Activated T-helper 1 cell treated with anti-CD3 and anti-CD28 coated beads, Interleukin-2, amount 50 U/mL, for 16 hours (primary cell): ENCODE measurements around the gene SPATA31D3.
"Not testable (repeated sequence)": the region's sequence is repeated elsewhere in the genome, so short reads cannot be mapped to it uniquely, and the experiment has no call there.

Source experiments
- DNase-seq, 2 donors: peaks; one replicate each; pipeline ENCODE4 v3.0.0-alpha.2; 2020; ENCODE audit warnings: low read depth in 1 of 2, low spot score in 1 of 2

SPATA31D3 gene

DNA sequence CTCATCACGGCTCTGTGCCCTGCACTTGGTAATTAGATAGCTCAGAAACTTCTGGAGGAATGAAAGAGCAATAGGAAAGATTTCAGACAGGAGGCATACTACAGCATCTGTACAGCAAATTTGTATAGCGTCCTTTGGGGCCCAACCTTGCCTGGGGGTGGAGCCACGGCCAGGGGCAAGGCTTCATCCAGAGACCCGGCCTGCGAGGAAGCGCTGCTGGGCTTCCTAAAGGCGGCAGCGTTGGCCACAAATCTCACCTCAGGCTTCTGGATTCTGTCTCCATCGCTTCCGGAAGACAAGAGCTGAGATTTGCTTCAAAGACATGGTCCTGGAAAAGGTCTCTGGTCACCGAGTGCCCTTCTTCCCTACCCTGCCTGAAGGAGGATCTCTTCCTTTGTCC is 33.1 kb downstream of the SPATA31D3 start:
- no peak for DNase-seq

DNA sequence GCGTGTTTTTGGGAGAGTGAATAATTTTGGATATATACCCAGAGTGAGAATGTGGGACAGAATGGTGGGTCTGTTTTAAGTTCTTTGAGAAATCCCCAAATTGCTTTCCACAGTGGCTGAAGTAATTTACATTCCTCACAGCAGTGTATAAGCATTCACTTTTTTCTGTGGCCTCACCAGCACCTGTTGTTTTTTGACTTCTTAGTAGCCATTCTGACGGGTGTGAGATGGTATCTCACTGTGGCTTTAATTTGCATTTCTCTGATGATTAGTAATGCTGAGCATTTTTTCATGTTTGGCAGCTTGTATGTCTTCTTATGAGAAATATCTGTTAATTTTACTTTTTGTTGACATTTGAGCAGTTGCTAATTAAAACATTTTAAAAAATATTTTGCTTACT is 35.9 kb downstream of the SPATA31D3 start:
- no peak for DNase-seq

DNA sequence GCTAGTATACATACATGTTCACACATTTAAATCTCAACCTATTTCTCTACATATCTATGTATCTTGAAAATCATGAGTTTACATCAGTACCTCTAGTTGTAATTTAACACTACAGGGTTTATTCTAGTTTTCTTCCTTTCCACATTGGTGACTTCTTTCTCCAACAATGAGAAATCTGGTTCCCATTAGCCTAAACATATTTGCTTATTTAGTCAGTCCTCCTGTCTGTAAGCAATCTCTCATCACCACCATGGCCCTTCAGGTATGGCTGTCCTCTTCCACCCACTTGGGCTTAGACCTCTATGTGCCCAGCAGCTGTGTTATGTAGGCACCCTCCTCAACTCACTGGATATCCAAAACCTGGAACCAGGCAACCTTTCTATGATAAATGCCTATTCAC is 37.3 kb downstream of the SPATA31D3 start:
- no peak for DNase-seq

DNA sequence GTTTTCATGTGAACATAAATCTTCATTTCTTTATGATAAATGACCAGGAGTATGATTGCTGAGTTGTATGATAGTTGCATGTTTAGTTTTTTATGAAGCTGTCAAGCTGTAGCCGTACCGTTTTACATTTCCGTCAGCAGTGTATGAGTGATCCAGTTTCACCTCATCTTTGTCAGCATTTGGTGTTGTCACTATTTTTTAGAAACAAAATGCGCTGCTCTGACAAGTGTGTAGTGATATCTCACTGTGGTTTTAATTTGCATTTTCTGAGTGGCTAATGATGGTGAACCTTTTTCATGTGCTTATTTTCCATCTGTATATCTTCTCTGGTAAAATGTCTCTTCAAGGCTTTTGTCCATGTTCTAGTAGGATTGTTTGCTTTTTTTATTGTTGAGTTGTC is 38.6 kb downstream of the SPATA31D3 start:
- no peak for DNase-seq

DNA sequence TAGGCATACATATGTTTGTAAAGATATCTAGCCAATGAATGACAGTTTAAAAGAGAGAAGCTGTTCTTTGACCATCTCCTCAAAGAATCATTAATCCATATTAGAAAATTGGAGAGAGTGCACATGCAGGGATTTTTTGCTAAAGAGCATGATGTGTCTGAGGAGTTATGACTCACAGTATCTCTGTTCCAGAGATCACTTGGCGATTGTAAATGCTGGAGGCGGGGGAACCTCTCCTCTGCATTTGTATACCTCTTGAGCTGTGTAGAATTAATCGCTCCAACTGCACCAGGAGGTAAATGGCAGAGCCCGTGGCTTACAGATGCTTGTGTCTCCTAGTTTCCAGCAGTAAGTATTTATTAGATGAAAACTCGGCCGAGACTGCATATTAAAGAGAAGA is 41.6 kb downstream of the SPATA31D3 start:
- DNase-seq: no peak

DNA sequence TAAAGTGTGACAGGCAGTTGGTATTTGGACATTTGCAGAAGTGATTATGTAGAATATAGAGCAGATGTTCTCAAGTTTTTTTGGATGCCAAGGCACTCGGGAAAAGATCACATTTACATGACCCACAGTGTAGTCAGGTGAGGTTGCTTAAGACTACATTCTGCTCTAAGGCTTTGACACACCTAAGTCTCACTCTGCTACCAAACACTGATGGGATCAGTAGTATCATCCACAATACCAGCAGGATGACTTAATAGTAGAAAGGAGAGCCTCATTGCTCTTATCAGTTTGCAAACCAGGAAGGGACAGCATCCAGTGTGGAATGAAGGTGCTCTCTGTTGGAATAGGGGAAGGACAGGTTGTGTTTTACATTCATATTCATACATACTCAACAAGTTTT is 42.8 kb downstream of the SPATA31D3 start:
- no peak for DNase-seq

DNA sequence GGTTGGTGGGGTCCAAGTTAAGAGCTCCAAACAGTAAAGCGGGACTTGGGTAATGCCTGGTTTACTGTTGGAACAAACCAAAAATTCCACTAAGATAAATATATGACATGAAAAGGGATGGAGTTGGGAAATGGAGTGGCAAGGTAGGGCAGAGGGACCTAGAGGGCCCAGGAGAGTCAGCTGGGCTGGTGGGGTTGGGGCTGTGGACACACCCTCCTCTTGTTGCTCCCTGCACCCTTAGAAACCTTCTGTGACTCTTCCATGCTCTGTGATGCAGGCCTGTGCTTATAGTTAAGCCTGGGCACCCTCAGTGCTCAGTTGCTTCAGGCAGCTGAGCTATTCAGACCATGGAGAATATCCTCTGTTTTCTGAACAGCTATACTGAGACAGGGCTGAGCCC is 45.2 kb downstream of the SPATA31D3 start, which contains the start of gene SPATA31D1:
Gene SPATA31D1 (plus strand): TSS at position 301 of the 400 bp plus-strand sequence. CDS start 47 bp downstream, at position 348.
- not testable (repeated sequence) for DNase-seq

DNA sequence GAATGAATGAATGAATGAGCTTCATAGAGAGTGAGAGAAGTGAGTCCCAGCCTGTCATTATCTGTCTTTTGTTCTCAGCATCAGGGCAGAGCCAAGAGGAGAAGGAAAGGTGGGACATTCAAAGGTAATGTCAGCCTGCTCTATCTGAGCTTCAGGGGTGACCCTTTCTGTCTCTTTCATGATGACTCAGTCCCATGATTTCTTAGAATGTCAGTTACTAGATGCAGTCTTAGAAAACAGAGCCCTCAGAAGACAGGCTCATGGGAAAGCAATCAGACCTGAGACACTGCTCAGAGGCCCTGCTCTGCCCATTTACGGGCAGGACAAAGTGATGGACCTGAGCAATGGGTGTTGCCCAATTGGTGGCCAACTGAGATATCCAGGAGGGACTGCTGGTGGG is 46.4 kb downstream of the SPATA31D3 start:
- no peak for DNase-seq

DNA sequence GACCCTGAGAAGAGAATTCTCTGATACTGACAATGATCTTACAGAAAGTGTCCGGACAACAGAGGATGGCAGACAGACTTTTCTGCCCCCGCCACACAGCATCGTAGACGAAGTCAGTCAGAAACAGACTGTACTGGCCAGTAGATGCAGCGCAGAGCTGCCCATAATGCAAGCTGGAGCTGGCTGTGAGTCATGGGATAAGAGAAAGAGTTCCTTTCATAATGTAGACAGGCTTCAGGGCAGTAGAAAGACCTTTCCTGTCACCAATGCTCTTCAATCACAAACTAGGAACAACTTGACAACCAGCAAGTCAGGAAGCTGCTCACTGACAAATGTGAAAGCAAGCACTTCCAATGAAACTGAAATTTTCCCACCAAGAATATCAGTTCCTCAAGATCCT is 50.4 kb downstream of the SPATA31D3 start:
- no peak for DNase-seq
